Measurements from ENCODE around the gene FHL3. TPM values are rescaled to one million over a fixed set of nuclear protein-coding genes. Genes with fewer than 3 reads are reported as not detected.

Gene FHL3, protein sequence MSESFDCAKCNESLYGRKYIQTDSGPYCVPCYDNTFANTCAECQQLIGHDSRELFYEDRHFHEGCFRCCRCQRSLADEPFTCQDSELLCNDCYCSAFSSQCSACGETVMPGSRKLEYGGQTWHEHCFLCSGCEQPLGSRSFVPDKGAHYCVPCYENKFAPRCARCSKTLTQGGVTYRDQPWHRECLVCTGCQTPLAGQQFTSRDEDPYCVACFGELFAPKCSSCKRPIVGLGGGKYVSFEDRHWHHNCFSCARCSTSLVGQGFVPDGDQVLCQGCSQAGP
- total RNA-seq: 1.4 and 1.6 TPM in 2 replicates

DNA sequence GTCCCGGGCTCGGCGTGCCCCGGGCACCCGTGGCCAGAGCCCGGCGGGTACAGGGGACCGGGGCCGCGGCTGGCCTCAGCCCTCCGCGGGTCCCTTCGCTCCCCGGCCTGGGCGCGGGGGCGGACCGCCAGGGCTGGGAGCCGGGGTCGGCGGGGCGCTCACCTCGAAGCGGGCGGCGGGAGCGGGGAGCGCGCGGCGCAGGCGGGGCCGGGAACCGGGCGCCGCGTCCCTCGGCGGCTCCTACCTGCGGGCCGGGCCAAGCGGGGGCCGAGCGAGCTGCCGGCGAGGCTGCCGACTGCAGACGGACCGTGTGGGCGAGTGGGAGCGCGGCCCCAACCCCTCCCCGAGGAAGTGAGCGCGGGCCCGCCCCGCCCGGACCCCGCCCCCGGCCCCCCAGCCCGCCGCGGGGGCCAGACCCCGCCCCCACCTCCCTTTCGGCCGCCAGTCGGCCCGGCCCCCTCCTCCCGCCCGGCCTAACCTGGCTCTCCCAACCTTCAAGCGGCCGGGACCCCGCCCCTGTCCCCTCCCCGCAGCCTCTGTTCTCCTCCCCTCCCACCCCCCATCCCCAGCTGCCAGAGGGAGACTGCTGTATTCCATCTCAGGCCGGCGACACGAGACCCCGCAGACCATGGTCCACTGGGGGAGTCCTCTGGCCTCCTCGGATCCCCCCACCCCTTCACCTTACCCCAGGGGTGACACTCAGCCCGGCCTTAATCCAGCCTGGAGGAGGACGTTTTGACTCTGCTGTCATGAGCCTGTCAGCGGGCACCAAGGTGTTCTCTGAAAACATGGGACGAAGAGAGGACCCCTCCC lies at the start of gene FHL3:
Gene FHL3 (minus strand): TSS at position 320 of the 813 bp plus-strand sequence. CDS start 6,102 bp downstream, outside the sequence.
- CTCF ChIA-PET: no interaction called here
- Mint-ChIP-seq H3K27ac (no peak within 1 kb of the TSS), H3K9me3 (no peaks in the 10 kb centered on the region), H3K27me3 (peaks cover 9% of the 10 kb centered on the region), H3K36me3 (ENCODE audit: low read depth) (no peaks in the 10 kb centered on the region), H3K4me3 (peak within 1 kb of the TSS; percentile 79), H3K4me1 (peaks cover 7% of the 10 kb centered on the region)
- DNase-seq (peak; percentile 32), ATAC-seq (ENCODE audit: low read depth) (peak; percentile 72)
- TF ChIP-seq, protein P1, sequence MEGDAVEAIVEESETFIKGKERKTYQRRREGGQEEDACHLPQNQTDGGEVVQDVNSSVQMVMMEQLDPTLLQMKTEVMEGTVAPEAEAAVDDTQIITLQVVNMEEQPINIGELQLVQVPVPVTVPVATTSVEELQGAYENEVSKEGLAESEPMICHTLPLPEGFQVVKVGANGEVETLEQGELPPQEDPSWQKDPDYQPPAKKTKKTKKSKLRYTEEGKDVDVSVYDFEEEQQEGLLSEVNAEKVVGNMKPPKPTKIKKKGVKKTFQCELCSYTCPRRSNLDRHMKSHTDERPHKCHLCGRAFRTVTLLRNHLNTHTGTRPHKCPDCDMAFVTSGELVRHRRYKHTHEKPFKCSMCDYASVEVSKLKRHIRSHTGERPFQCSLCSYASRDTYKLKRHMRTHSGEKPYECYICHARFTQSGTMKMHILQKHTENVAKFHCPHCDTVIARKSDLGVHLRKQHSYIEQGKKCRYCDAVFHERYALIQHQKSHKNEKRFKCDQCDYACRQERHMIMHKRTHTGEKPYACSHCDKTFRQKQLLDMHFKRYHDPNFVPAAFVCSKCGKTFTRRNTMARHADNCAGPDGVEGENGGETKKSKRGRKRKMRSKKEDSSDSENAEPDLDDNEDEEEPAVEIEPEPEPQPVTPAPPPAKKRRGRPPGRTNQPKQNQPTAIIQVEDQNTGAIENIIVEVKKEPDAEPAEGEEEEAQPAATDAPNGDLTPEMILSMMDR (IDR thresholded peaks at IDR 0.05): no peak
- intact Hi-C loops (cut with micrococcal nuclease): loop anchor here (2.0 kb wide), 1 partner anchor 15 kb away; the partner anchor contains the start of gene SF3A3
- POLR2A ChIA-PET: no interaction called here

DNA sequence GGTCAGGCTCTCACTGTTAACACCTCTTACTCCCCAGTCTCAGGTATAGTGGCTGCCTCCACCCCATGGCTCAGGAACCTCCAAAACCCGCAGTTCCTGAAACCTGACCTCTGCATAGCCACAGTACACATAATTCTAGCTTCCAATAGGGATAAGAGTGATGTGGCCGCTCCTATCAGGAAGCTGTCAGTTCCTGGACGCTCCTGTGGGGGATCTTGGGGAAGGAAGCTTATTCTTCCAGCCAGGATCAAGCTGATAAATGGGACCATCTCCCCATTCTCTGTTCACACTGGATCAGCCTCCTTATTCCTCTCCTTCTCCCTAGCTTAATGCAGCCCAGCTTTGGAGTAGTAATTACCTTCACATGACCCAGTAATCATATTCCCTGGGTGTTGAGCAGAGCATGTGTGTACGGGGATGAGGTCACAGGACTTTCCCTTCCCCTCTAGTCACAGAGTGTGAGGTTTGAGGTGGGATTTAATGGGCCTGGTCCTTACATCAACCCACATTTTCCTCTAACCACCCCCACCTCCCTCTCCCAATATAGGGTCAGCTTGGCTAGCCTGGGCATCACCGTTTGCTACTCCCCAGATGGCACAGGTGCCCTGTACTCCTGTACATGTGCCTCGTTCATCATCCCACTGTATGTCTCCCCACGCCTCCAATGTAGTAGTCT lies 48.2 kb upstream of the FHL3 start:
- Mint-ChIP-seq H3K4me1 (peaks cover 35% of the 10 kb centered on the region), H3K9me3 (no peaks in the 10 kb centered on the region), H3K4me3 (peak overlapping the region; percentile 26), H3K36me3 (ENCODE audit: low read depth) (no peaks in the 10 kb centered on the region), H3K27ac (peak overlapping the region; percentile 63), H3K27me3 (no peaks in the 10 kb centered on the region)
- TF ChIP-seq, protein P1 (IDR thresholded peaks at IDR 0.05): no peak
- intact Hi-C loops (cut with micrococcal nuclease): loop anchor here (1.0 to 5.0 kb wide), 3 partner anchors 9 to 424 kb away; no protein-coding TSS in a partner anchor
- no peak for ATAC-seq (ENCODE audit: low read depth)
- DNase-seq: no peak
- ChIA-PET CTCF (interaction anchor here (0.7 to 3.6 kb wide), 3 partner anchors 18 to 98 kb away, joined by 3 to 15 read pairs (median 3); no protein-coding TSS in a partner anchor), POLR2A (interaction anchor here (0.6 to 2.2 kb wide), 4 partner anchors 8 to 422 kb away, joined by 3 to 19 read pairs (median 6); no protein-coding TSS in a partner anchor)

DNA sequence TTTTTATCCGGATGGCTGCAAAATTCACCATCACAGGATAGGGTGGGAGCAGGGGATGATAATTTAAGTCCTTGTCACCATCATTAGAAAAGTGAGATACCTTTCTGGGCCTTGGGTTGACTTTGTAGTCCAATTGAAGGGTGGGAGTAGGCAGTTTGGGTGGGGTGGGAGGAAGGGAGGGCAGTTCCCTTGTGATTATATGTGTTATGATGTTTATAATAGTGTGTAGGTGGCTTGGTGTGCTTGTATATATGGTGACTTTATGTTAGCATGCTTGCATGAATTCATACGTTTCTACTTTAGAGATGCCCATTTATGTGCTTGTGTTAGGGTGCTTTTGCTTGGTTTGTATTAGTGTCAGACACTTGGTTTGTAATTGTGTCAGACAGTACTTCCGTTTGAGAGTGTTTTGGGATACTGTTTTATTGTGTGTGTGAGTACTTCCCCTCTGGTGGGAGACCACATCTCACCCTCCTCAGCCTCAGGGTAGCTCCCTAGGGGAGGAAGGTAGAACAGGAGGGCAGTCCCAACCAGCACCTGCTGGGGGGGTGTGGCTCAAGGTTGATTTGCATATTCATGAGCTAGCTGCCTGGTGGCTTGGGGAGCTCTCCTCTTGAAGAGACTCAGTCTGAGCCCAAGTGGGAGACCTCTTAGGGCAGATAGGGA lies 47.6 kb upstream of the FHL3 start:
- DNase-seq (peak; percentile 47), ATAC-seq (ENCODE audit: low read depth) (peak; percentile 92)
- Mint-ChIP-seq H3K27ac (peak overlapping the region; percentile 63), H3K36me3 (ENCODE audit: low read depth) (no peaks in the 10 kb centered on the region), H3K9me3 (no peaks in the 10 kb centered on the region), H3K4me1 (peaks cover 35% of the 10 kb centered on the region), H3K27me3 (no peaks in the 10 kb centered on the region), H3K4me3 (peak overlapping the region; percentile 26)
- intact Hi-C loops (cut with micrococcal nuclease): loop anchor here (1.0 to 5.0 kb wide), 3 partner anchors 9 to 424 kb away; no protein-coding TSS in a partner anchor
- ChIA-PET POLR2A (interaction anchor here (0.6 to 2.2 kb wide), 4 partner anchors 9 to 422 kb away, joined by 3 to 19 read pairs (median 8); no protein-coding TSS in a partner anchor), CTCF (interaction anchor here (1.2 to 3.6 kb wide), 2 partner anchors 19 to 99 kb away, joined by 3 to 15 read pairs; no protein-coding TSS in a partner anchor)
- TF ChIP-seq, protein P1 (IDR thresholded peaks at IDR 0.05): no peak

DNA sequence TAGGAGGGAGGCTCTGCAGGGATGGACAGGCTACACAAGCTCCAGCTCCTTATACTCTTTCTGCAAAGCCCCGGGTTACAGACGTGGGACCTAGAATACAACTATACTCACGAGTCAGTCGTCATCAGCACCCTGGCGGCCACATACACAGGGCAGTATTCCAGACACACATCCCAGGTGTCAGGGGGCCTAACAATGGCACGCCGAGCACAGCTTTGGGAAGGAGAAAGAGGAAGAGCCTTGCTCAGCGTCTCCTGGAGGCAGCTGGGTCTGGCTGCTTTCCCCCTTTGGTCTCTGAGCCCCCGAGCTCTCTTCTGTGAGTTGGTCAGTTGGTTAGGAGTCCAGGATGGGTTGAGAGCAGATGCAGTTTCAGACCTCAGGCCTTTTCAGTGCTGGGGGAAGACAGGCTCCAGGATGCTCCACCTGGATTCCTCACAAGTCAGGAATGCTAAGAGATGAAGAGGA lies 45.8 kb upstream of the FHL3 start:
- Mint-ChIP-seq H3K27ac (no peak overlapping the region), H3K9me3 (no peaks in the 10 kb centered on the region), H3K27me3 (no peaks in the 10 kb centered on the region), H3K4me3 (no peak overlapping the region), H3K4me1 (peaks cover 37% of the 10 kb centered on the region), H3K36me3 (ENCODE audit: low read depth) (no peaks in the 10 kb centered on the region)
- ATAC-seq (ENCODE audit: low read depth) (no peak), DNase-seq (no peak)
- ChIA-PET CTCF (interaction anchor here (3.6 kb wide), 1 partner anchor 20 kb away, joined by 15 read pairs; no protein-coding TSS in a partner anchor), POLR2A (no interaction called here)
- intact Hi-C loops (cut with micrococcal nuclease): loop anchor here (5.0 kb wide), 2 partner anchors 121 to 426 kb away; no protein-coding TSS in a partner anchor
- TF ChIP-seq, protein P1 (IDR thresholded peaks at IDR 0.05): no peak
